ENCODE results near the gene OSGIN1. TPM values are rescaled to one million over a fixed set of nuclear protein-coding genes. Genes with fewer than 3 reads are reported as not detected.

Gene OSGIN1
- total and polyA plus RNA-seq, 2 donors from 2014 or later = 6.3 to 14.5 TPM

DNA sequence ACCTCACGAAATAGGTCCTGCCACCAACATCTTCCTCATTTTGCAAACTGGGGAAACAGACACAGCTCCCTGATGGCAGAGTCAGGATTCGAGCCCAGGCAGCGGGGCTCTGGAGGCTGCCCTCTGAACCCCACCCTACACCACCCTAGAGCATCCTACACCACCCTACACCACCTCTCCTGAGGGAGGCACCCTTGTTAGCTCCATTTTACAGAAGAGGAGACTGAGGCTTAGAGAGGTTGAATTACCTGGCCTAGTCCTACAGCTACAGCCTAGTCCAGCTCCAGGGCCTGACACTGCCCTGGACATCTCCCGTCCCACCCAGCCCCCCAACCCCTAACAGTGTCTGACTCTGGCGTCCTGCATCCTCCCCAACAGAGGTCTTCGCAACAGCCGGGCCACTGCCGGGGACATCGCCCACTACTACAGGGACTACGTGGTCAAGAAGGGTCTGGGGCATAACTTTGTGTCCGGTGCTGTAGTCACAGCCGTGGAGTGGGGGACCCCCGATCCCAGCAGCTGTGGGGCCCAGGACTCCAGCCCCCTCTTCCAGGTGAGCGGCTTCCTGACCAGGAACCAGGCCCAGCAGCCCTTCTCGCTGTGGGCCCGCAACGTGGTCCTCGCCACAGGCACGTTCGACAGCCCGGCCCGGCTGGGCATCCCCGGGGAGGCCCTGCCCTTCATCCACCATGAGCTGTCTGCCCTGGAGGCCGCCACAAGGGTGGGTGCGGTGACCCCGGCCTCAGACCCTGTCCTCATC, 11.8 kb downstream of the OSGIN1 start:
- no peaks in the 10 kb centered on the region for H3K9me3 ChIP-seq (ENCODE audit: control insufficient read depth in 2 of 3, insufficient read depth in 1 of 3, low read length in 3 of 3)
- no peak for FAIRE-seq
- no peak overlapping the region for H3K4me3 ChIP-seq (ENCODE audit: low read length in 3 of 3)
- H3K27me3 ChIP-seq (ENCODE audit: control insufficient read depth, insufficient read depth, low read length) = no peaks in the 10 kb centered on the region
- peaks cover 0 to 19% (median 2%) of the 10 kb centered on the region in 3 donors for H3K36me3 ChIP-seq (ENCODE audit: control insufficient read depth in 2 of 3, insufficient read depth in 3 of 3, low read length in 3 of 3)
- intact Hi-C loops (cut with DNase I) = loop anchor here (10.0 kb wide), 1 partner anchor 90 kb away; no protein-coding TSS in a partner anchor
- no peak overlapping the region for H3K27ac ChIP-seq (ENCODE audit: low read depth in 2 of 2, low read length in 2 of 2)
- DNase-seq = peak in 1 of 5 donors; percentile 61
- no peaks in the 10 kb centered on the region for H3K4me1 ChIP-seq (ENCODE audit: control insufficient read depth in 2 of 3, insufficient read depth in 2 of 3, low read depth in 1 of 3, low read length in 3 of 3)
- no peak overlapping the region for H3K9ac ChIP-seq (ENCODE audit: low read length in 3 of 3)
- TF ChIP-seq, protein P1, sequence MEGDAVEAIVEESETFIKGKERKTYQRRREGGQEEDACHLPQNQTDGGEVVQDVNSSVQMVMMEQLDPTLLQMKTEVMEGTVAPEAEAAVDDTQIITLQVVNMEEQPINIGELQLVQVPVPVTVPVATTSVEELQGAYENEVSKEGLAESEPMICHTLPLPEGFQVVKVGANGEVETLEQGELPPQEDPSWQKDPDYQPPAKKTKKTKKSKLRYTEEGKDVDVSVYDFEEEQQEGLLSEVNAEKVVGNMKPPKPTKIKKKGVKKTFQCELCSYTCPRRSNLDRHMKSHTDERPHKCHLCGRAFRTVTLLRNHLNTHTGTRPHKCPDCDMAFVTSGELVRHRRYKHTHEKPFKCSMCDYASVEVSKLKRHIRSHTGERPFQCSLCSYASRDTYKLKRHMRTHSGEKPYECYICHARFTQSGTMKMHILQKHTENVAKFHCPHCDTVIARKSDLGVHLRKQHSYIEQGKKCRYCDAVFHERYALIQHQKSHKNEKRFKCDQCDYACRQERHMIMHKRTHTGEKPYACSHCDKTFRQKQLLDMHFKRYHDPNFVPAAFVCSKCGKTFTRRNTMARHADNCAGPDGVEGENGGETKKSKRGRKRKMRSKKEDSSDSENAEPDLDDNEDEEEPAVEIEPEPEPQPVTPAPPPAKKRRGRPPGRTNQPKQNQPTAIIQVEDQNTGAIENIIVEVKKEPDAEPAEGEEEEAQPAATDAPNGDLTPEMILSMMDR (IDR thresholded peaks at IDR 0.05; ENCODE audit: borderline replicate concordance, extremely low read depth, insufficient read depth) = no peak

DNA sequence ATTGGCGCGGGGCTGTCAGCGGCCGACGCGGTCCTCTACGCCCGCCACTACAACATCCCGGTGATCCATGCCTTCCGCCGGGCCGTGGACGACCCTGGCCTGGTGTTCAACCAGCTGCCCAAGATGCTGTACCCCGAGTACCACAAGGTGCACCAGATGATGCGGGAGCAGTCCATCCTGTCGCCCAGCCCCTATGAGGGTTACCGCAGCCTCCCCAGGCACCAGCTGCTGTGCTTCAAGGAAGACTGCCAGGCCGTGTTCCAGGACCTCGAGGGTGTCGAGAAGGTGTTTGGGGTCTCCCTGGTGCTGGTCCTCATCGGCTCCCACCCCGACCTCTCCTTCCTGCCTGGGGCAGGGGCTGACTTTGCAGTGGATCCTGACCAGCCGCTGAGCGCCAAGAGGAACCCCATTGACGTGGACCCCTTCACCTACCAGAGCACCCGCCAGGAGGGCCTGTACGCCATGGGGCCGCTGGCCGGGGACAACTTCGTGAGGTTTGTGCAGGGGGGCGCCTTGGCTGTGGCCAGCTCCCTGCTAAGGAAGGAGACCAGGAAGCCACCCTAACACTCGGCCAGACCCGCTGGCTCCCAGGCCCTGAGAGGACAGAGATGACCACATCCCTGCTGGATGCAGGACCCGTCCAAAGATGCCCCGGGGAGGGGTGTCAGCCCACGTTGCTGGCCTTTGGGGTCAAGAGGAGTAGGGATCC, 12.6 kb downstream of the OSGIN1 start:
- peaks cover 0 to 12% (median 2%) of the 10 kb centered on the region in 3 donors for H3K36me3 ChIP-seq (ENCODE audit: control insufficient read depth in 2 of 3, insufficient read depth in 3 of 3, low read length in 3 of 3)

DNA sequence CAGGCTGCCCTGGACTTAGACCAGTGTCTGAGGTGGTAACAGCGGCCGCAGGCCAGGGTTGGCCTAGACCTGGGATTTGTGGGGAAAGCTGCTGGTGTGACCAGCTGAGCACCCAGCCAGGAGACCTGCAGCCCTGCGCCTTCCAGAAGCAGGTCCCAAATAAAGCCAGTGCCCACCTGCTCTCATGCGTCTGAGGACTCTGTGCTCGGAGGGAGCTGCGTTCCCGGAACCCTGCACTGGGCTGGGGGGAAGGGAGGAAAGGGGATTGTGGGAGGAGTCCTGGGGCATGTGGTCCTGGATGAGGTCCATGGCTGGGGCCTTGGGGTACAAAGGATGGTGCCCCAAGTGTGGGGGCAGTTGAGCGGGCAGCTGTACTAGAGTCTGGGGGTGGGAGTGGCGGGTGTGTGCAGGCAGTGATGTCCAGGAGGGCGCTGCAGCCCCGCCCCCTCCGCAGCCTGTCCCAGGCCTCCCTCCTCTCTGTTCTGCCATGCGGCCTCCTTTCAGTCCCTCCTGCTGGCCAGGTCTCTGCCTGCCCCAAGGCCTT, 13.2 kb downstream of the OSGIN1 start:
- DNase-seq (no peak), FAIRE-seq (no peak)
- H3K9ac ChIP-seq (ENCODE audit: low read length in 3 of 3) = no peak overlapping the region
- no peak overlapping the region for H3K27ac ChIP-seq (ENCODE audit: low read depth in 2 of 2, low read length in 2 of 2)
- no peaks in the 10 kb centered on the region for H3K27me3 ChIP-seq (ENCODE audit: control insufficient read depth, insufficient read depth, low read length)
- intact Hi-C loops (cut with DNase I) = loop anchor here (10.0 kb wide), 1 partner anchor 89 kb away; no protein-coding TSS in a partner anchor
- no peaks in the 10 kb centered on the region for H3K9me3 ChIP-seq (ENCODE audit: control insufficient read depth in 2 of 3, insufficient read depth in 1 of 3, low read length in 3 of 3)
- no peak overlapping the region for H3K4me3 ChIP-seq (ENCODE audit: low read length in 3 of 3)
- TF ChIP-seq, protein P1 (IDR thresholded peaks at IDR 0.05; ENCODE audit: borderline replicate concordance, extremely low read depth, insufficient read depth) = no peak
- no peaks in the 10 kb centered on the region for H3K4me1 ChIP-seq (ENCODE audit: control insufficient read depth in 2 of 3, insufficient read depth in 2 of 3, low read depth in 1 of 3, low read length in 3 of 3)
- peaks cover 0 to 9% (median 2%) of the 10 kb centered on the region in 3 donors for H3K36me3 ChIP-seq (ENCODE audit: control insufficient read depth in 2 of 3, insufficient read depth in 3 of 3, low read length in 3 of 3)

More for the DNA sequence above, 12.6 kb downstream of the OSGIN1 start:
- TF ChIP-seq, protein P1 (IDR thresholded peaks at IDR 0.05; ENCODE audit: borderline replicate concordance, extremely low read depth, insufficient read depth) = no peak
- no peaks in the 10 kb centered on the region for H3K9me3 ChIP-seq (ENCODE audit: control insufficient read depth in 2 of 3, insufficient read depth in 1 of 3, low read length in 3 of 3)
- FAIRE-seq (no peak), DNase-seq (peak in 1 of 5 donors; percentile 72)
- H3K9ac ChIP-seq (ENCODE audit: low read length in 3 of 3) = no peak overlapping the region
- no peaks in the 10 kb centered on the region for H3K4me1 ChIP-seq (ENCODE audit: control insufficient read depth in 2 of 3, insufficient read depth in 2 of 3, low read depth in 1 of 3, low read length in 3 of 3)
- no peak overlapping the region for H3K4me3 ChIP-seq (ENCODE audit: low read length in 3 of 3)
- H3K27ac ChIP-seq (ENCODE audit: low read depth in 2 of 2, low read length in 2 of 2) = no peak overlapping the region
- H3K27me3 ChIP-seq (ENCODE audit: control insufficient read depth, insufficient read depth, low read length) = no peaks in the 10 kb centered on the region
- intact Hi-C loops (cut with DNase I) = loop anchor here (10.0 kb wide), 1 partner anchor 89 kb away; no protein-coding TSS in a partner anchor

Data from kidney (tissue), 14 donors.